NCI-H146 treated with DMSO at 0.1 percent for 48 hours (cell line): Measurements from ENCODE around the gene MSH4.
"Not testable (repeated sequence)": the region's sequence is repeated elsewhere in the genome, so short reads cannot be mapped to it uniquely, and the experiment has no call there.

Source experiments
- DNase-seq: peaks from one replicate; lab custom pipeline; 2025; ENCODE audit not compliant: unreplicated experiment; lab: John Stamatoyannopoulos, UW

The MSH4 gene

GRCh38 chr1:75795703-75796193, 934 bp upstream of the MSH4 start:
- DNase-seq = no peak

GRCh38 chr1:75797273-75797588, 549 bp downstream of the MSH4 start:
- no peak for DNase-seq

- DNase-seq = no peak
Observed at GRCh38 chr1:75797606-75798216, 1.0 kb downstream of the MSH4 start.

- DNase-seq = not testable (repeated sequence)
Observed at GRCh38 chr1:75801480-75801879, 4.8 kb downstream of the MSH4 start.

- no peak for DNase-seq
Observed at GRCh38 chr1:75808921-75809320, 12.2 kb downstream of the MSH4 start.

GRCh38 chr1:75810113-75810512, 13.4 kb downstream of the MSH4 start:
- DNase-seq = not testable (repeated sequence)

GRCh38 chr1:75811211-75811981, 14.7 kb downstream of the MSH4 start:
- DNase-seq = no peak

GRCh38 chr1:75812065-75812464, 15.4 kb downstream of the MSH4 start:
- DNase-seq = no peak

GRCh38 chr1:75823596-75823995, 26.9 kb downstream of the MSH4 start:
- DNase-seq = not testable (repeated sequence)

GRCh38 chr1:75836528-75837100, 39.9 kb downstream of the MSH4 start:
- DNase-seq = no peak

GRCh38 chr1:75838079-75838478, 41.4 kb downstream of the MSH4 start:
- no peak for DNase-seq

GRCh38 chr1:75841421-75841820, 44.7 kb downstream of the MSH4 start:
- DNase-seq = no peak

- no peak for DNase-seq
Observed at GRCh38 chr1:75845576-75845975, 48.9 kb downstream of the MSH4 start.

GRCh38 chr1:75855010-75855409, 58.3 kb downstream of the MSH4 start:
- DNase-seq = no peak

- no peak for DNase-seq
Observed at GRCh38 chr1:75855734-75856133, 59.1 kb downstream of the MSH4 start.

GRCh38 chr1:75861831-75862230, 65.1 kb downstream of the MSH4 start:
- DNase-seq = no peak

GRCh38 chr1:75870951-75871350, 74.3 kb downstream of the MSH4 start:
- DNase-seq = no peak

- no peak for DNase-seq
Observed at GRCh38 chr1:75879985-75880384, 83.3 kb downstream of the MSH4 start.

GRCh38 chr1:75884437-75884836, 87.8 kb downstream of the MSH4 start:
- DNase-seq = no peak

GRCh38 chr1:75901371-75901770, 104.7 kb downstream of the MSH4 start:
- DNase-seq = no peak

- peak; percentile 8 for DNase-seq
Observed at GRCh38 chr1:75908717-75909152, 112.1 kb downstream of the MSH4 start.

GRCh38 chr1:75916834-75917233, 120.2 kb downstream of the MSH4 start:
- no peak for DNase-seq
